Stimulated activated CD4-positive, alpha-beta T cell treated with anti-CD3 and anti-CD28 coated beads, Interleukin-2, amount 100 ng/mL, for 24 hours (primary cell): ENCODE results near the gene H2BK1.

Source experiments
- DNase-seq, 2 donors: peaks; one replicate each; pipeline ENCODE4 v3.0.0-alpha.2; 2020

H2BK1 gene

DNA sequence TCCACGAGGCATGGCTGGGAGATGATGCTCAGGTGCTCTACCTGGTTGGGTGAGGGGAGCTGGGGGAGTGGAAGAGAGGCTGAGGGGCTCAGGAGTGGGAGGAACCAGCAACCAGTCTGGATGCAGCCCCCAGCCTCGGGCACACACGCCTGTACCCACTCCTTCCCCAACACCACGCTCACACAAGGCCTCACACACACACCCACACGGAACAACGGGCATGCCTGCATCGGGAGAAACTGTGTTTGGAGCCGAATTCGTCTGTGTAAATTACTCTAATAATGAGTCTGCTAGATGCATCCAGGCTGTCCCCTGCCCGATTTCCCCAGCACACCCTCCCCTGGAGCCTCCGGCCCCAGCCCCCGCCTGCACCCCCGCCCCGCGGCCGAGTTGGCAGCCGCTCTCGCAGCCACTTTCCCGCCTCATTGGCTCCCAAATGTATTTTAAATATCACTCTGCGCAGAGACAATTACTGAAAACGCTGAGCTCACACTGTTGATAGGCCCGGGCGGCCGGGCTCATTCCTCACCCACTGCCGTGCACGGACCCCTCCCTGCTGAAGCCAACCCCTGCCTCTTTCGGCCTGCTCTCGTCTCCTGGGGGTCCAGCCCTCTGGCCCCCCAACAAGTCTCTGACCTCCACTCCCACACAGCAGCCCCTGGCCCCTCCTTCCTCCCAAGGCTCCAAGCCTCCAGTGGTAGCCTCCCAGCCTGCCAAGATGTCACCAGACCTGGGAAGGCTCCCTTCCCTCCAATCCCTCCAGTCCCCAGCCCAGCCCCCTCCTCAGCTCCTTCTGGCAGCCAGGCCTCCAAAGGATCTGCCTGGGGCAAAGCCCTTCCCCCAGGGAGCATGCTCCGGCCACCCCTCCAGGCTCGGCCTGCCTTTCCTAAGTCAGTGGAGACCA, 11.1 kb downstream of the H2BK1 start:
- no peak for DNase-seq

DNA sequence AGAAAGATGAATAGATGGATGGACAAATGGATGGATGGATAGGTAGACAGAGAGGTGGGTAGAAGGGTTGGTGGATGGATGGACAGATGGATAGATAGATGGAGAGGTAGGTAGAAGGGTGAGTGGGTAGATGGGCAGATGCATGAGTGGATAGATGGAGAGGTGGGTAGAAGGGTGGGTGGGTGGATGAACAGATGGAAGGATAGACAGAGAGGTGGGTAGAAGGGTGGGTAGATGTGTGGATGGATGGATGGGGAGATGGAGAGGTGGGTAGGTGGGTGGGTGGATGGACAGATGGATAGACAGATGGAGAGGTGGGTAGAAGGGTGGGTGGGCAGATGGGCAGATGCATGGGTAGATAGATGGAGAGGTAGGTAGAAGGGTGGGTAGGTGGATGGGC, 12.4 kb downstream of the H2BK1 start:
- no peak for DNase-seq

DNA sequence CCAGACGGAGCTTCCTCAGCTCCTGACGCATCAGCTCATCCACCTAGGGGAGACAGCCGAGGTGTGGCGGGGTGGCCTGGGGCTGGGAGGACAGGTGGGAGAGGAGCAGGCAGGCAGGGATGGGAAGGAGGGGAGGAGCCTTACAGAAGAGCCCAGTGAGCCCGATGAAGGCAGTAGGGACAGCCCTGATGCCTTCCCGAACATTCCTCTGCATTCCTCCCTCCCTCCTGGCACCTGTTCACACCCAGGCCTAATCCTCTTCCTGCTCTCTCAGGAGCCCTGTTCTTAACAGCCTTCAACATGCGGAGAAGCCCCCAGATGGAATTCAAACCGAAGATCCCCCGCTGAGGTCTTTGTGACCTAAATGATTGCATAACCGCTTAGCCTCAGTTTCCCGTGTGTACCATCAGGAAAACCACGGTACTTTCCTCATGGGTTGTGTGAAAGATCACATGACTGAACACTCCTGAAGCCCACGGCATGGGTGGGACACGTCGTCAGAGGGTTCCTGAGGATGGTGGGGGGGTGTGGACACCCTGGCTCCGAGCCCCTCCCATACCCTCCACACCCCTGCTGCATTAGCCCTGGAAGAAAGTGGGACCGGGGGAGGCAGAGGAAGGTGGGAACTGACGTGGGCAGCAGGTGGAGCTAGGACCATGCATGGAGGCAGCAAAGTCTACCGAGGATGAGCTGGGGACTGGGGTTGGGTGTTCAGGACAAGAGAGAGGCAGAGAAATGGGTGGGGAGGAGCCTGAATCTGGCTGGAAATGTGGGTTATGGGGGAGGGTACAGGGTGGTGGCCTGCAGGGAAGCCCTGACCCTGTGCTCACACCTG, 14.5 kb downstream of the H2BK1 start:
- no peak for DNase-seq

DNA sequence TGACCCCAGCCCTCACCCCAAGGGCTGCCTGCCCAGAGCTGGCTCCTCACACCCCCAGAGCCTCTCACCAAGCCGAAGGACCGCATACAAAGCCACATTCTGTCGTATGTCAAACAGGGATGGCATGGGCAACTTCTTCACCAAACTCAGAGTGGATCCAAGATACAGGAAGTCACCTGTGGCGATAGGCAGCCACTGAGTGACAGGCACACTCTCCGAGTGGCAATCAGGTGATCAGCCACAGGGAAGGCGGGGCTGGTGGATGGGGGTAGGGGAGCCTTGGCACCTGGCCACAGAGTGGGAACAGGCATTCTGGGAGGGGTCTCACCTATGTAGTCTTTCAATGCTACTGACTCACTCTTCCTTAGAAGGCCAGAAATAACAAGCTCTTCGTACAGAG, 16.1 kb downstream of the H2BK1 start:
- no peak for DNase-seq

DNA sequence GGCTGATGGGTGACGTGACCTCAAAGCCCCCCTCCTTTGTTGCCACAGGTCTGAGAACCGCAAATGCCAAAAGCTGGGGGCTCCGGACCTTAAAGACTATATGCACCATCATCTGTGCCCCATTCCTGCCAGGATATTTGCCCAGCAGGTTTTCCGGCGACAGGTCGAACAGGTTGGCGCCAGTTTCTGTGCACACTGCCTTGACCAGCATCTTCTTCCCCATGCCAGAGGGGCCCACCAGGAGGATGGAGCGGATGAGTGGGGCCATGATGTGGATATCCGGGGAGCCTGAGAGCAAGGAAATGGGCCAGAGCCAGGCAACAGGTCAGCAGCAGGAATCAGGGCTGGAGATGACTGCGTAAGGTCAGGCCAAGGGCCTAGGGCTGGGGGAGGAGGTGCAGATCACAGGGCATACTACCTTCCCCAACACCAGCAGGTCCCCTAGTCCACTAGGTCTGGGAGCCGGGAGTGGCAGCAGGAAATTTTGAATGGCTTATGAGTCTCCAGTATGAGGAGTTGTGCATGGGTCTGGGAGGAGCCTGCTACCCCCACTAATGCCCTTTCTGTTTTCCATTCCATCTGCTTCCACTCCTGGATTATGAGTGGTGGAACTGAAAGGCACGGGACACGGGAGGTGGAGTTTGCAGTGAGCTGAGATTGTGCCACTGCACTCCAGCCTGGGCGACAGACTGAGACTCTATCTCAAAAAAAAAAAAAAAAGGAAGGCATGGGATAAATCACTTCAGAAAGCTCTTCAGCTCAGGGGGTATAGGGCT, 16.9 kb downstream of the H2BK1 start:
- DNase-seq = no peak

DNA sequence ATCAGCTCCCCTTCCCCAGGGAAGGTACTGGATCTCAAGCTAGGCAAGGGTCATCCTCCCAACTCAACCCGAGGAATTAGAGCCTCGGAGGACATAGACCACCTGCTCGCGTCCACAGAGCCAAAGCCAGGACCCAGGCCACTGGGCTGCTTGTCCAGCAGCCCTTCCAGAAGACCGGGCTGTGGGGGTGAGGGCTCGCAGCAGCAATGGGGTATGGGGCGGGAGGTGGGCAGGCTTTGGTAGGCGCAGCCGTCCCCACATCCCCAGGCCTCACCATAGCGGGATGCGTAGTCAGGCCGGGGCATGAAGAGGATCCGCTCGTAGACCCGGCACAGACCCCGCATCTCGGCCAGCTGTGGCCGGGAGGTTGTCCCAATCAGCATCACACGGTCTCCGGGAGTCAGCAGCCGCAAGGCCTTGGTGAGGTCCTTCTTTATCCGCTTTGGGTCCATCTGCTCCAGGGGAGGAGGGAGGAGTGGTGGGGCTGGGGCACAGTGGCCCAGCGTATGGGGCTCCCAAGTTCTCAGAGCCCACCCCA, 18.2 kb downstream of the H2BK1 start:
- no peak for DNase-seq

DNA sequence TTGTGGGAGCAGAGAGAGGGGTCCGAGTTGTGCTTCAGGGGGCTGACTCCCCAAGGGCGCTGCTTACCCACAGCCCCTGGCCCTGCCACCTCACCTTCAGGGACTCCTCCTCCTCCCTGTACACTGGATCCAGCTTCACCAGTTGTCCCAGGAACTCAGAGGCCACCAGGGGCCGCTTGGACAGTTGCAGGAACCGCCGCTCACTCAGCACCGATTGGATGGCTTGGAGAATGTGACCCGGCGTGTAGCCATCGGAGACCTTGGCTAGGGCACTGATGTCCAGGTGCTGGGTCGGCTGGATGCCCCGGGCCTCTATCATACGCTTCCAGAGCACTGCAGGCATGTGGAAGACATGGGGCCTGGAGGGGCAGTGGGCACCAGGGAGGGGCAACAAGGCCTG, 18.7 kb downstream of the H2BK1 start:
- no peak for DNase-seq

DNA sequence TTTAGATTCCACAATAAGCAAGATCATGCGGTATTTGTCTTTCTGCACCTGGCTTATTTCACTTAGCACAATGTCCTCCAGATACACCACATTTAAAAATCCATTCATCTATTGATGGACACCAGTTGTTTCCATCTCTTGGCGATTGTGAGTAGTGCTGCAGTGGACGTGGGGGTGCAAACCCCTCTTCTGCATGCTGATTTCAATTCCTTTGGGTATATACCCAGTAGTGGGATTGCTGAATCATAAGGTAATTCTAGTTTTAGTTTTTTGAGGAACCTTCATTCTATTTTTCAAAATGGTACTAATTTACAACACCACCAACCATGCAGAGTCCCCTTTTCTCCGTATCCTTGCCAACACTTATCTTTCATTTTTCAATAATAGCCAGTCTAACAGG, 21.2 kb downstream of the H2BK1 start:
- DNase-seq = no peak

DNA sequence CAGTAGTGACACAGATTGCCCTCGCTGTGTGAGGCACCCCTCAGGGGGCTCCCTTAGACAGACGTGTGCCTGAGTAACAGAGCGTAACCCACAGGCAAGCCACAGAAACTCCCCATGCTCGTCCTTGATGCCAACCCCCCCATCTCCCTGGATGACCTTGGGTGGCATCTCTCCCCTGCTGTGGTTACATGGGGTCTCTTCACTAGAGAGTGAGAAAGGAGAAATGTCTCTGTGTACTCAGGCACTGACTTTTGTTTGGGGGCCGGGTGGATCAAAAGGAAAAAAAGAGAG, 22.1 kb downstream of the H2BK1 start:
- DNase-seq = no peak

DNA sequence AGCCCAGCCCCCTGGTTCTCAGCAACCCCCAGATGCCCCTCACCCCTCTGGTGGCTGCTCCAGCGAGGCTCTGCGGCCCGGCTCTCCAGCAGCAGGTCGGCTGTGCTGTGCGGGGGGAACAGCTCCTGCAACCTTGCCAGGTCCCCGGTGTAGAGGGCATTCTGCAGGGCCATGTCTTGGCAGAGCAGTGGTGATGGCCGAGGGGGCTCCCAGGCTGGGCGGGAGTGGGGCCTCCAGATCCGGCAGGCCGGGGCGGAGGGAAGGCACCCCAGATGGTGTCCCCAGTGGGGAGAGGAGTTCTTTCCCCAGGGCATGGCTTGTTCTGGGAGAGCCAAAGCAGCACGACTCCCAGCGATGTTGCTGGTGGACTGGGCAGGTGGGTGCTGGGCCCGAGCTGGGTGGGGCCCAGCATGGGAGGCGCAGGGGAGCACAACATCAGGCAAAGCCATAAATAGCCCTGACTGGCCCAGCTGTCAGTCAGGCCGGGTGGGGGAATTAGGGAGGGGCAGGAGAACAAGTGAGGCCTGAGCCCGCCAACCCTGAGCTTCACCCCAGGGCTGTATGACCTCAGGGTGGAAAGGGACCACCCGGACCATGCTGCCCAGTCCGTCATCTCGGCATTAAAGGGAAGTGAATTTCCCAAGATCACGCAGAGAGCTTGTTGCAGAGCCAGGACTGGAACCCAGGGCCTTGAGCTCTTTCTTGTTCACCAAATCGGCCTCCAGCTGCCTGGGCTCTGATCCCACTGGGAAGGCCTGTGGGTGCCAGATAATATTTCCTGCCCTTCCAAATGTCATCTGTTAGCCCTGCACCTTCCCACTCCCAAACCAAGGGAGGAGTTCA, 22.7 kb downstream of the H2BK1 start:
- no peak for DNase-seq

DNA sequence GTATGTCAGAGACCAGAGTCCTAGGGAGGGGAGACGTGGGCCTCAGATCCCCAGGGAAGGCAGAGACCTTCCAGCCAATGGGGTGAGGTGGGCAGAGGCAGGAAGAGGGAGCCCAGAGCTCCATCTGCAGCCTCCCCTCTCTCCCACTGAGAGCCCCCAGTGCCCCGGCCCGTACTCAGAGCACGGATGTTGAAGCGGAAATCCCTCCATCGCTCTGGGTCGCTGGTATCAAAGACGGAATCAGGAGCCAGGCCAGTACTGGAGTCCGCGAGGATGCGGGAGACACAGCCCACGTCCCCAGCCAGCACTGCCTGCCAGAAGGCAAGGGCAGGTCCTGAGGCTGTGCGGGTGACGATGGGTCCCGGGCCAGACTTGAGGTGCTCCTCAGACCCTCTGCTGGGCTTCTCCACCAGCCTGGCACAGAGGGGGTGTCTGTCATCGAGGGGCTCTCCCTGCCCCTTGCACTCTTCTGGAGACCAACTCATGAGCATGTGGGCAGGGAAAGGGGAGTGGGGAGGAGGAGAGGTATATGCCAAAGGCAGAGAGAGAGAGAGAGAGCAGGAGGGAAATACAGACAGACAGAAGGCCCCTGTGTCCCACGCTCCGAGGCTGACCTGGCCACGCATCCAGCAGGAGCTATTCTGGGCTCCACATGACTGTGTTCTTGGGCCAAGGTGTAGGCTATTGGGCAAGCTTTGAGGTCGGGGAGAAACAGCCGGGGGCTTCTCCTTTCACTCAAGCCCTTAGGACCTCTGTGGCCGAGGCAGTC, 23.5 kb downstream of the H2BK1 start, which contains the start of gene ASB10:
Gene ASB10, minus strand, starts transcription at position 611 of the 769 bp plus-strand sequence. Its CDS starts 120 bp downstream, at position 491.
- no peak for DNase-seq

DNA sequence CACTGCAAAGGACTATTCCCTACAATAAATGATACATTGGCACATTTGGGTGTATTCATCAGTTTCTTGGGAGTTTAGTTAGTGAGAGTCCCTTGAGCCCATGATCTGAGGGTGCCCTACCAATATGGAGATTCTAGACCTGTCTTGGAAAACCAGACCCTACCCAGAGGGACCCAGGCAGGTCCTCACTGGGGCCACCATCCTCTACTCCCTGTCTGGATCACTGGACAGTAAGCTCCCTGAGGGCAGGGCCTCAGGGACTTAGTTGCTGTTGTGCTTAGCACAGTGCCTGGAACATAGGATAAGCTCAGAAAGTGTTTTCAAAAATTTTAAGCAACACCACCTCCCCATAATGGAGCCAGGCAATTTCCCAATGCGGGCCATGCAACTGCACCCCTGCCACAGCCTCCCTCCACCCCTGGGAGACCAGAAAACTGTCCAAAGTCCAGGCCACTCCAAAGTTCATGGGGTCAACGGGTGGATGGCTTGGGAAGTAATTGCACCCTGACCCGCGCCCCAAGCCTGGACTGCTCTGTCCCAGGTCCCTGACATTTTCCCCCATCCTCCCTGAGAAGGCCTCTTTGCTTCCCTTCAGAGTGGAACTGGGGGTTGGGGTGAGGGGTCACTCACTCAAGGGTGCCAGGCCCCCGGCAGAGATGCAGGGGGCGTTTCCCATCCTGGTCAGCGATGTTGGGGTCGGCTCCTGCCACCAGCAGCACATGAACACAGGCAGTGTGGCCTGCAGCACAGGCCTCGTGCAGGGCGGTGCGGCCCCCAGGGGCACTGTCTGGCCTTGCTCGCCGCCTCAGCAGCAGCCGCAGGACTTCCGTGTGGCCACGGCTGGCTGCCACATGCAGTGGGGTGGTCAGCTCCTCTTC, 24.3 kb downstream of the H2BK1 start:
- no peak for DNase-seq

DNA sequence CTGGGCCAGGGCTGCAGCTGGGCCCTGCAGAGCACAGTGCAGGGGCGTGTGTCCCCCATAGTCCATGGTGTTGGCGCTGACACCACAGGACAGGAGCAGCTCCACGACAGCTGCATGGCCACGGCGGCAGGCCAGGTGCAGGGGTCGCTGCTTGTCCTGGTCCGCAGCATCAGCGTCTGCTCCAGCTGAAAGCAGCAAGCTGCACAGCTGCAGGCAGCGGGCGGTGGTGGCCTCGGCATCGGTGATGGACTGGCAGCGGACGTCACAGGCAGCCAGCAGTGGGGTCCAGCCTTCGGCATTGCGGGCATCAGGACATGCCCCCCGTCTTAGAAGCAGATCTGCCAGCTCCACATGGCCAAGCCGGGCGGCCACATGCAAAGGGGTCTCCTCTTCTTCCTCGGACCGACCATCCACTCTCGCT, 29.3 kb downstream of the H2BK1 start:
- DNase-seq = no peak

DNA sequence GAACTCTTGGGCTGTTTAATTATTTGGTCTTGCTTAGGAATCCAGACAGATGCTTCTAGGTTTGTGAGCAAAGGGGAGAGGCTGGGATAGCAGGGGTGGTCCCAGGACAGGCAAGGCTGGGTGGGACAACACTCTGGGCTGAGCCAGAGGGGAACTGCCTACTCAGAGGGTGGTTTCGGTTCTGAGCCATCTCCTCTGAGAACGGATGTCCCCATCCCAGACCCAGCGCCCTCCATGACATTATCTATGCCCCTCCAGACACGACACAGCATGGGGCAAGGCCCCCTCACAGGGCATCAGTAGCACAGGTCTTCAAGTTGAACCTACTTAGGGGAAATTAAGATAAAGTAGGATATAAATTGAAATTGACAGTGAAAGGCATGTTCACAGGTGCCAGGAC, 30.3 kb downstream of the H2BK1 start:
- DNase-seq = no peak

DNA sequence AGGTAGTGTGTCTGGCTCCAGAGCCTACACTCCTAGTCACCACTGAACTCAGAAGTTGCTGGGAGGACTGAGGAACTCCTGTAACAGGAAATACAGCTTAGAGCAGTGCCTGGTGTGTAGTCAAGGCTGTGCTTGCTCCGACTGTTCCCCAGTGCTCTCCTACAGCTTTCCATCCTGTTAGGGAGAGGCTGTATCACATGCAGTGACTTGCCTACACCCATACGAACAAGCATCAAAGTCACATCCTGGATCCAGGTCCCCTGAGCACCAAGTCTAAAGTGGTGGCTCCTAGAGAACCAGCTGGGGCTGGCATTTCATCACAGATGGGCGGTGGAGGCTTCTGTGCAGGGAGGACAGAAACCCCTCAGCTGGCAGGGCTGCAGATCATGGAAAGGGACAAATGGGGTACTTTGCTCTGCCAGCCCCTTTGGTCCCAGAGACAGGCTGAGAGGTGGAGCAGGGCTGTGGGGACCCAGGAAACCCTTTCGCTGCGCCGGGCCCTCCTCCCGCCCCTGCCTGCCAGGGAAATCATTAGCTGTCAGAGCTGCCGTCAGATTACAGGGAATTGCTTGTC, 30.9 kb downstream of the H2BK1 start:
- no peak for DNase-seq

DNA sequence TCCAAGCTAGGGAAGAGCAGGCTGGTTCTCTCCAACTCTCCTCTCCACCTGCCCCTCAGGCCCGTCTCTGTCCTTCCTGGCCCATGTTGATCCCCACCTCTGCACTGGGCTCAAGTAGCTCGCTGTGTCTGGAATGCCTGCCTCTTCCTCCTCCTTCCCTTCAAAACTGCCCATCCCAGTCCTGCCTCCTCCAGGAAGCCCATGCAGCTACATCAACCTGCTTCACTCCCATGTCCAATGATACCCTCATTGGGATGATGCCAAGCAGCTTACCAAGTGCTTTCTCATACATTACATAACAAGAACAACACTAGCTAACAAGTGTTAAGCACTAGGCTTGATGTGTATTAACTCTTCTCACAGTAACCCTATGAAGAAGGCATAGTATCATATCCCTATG, 31.5 kb downstream of the H2BK1 start:
- no peak for DNase-seq

DNA sequence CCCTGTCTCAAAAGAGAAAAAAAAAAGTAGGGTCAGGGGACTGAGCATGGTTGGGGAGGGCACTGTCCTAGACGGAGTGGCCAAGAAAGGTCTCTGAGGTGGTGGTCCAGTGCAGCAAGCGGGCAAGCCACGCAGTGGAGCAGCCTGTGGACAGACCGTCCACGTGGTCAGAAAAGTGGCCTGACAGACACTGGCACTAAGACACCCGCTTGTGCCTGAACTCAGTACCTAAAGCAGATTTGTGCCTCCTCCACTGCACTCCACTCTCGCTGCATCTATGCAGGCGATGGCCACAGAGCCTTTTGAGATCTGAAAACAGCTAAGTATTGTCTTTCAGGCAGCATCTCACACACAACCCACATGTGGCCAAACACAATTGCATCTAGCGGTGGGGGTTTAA, 32.1 kb downstream of the H2BK1 start:
- no peak for DNase-seq

DNA sequence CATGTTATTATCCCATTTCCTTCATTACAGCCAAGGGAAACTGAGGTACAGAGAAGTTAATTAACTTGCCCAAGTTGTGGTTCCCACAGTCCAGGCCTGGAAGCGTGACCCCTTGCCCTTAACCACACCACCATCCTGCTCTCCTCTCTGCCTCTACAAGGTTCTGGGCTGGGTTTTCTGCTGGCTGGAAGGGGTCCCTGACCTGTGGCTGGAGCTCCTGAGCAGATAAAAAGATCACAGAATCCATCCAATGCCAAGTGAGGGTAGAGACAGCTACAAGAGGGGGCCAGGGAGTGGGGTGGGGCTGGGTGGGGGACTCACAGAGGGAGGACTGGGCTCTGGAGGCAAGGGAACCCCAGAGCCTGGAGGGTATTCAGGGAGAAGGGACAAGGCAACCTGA, 33.0 kb downstream of the H2BK1 start:
- no peak for DNase-seq

DNA sequence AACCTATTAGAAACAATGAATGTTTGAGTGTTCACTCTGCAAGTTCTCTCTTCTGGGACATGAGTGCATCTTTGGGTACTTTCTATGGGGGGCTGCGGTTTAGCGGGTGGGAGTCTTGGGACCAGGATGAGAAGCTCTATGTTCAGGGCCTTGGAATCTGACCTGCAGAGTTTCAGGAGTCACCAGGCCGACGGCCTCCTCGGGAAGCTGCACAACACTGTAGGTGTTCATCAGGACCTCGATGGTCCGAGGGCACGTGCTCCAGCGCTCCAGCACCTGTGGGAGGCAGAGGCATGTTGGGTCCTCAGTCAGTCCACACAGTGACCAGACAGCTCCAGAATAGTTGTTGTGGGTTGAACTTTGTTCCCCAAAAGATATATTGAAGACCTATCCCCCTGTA, 33.9 kb downstream of the H2BK1 start:
- DNase-seq = no peak

DNA sequence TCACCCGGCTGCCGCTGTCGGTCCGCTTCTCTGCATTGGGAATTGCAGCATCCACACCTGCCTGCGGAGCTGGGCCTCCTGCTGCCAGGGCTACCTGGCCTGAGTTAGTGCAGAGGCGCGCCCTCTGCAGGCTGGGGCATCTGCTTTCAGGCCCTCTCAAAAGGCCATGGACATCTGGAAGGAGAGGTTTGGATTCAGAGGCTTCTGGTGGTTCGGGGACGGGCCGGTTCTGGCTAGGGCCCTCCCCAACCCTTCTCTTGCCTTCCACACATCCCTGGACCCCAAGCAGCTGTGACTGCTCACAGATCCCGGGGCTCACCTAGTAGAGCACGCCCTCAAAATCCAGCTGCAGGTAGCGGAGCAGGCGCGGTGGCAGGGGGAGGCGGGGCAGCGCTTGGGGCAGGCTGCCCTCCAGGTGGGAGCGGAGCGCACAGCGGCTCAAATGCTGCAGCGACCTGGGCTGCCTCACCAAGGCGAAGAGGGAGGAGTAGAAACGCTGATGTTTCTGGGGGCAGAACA, 34.4 kb downstream of the H2BK1 start:
- no peak for DNase-seq
